ENCODE results near the gene SPAG6.
"Not testable (repeated sequence)": the region's sequence is repeated elsewhere in the genome, so short reads cannot be mapped to it uniquely, and the experiment has no call there.

The SPAG6 gene

GRCh38 chr10:22372917-22373316 lies 27.6 kb downstream of the SPAG6 start:
- H3K4me3 ChIP-seq (ENCODE audit: low read length), result no peak overlapping the region
- DNase-seq (ENCODE audit: low read depth), result no peak
- no peak for TF ChIP-seq CTCF (conservative IDR thresholded peaks at IDR 0.05; ENCODE audit: low read depth, low read length)

- TF ChIP-seq CTCF (conservative IDR thresholded peaks at IDR 0.05; ENCODE audit: low read depth, low read length), result no peak
- no peak for DNase-seq (ENCODE audit: low read depth)
- no peak overlapping the region for H3K4me3 ChIP-seq (ENCODE audit: low read length)
Measured at GRCh38 chr10:22374489-22375126, 29.3 kb downstream of the SPAG6 start.

DNA sequence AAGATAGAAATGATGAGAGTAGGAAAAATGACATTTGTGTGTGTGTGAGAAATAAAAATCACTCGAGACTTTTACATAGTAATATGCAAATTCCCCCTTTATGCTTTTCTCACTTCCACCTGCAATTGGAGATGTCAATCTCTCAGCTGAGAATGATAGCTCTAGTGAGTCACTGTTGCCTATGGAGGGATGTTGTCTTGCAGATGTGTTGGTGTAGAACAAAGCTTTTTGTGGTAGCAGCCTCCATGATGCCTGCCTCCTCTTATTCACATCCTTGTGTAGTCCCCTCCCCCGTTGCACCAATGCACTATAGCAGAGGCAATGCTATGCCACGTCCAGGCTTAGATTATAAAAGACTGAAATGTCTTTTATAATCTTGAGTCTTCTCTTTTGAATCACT lies 33.8 kb downstream of the SPAG6 start:
- TF ChIP-seq CTCF (conservative IDR thresholded peaks at IDR 0.05; ENCODE audit: low read depth, low read length), result no peak
- no peak for DNase-seq (ENCODE audit: low read depth)
- no peak overlapping the region for H3K4me3 ChIP-seq (ENCODE audit: low read length)

DNA sequence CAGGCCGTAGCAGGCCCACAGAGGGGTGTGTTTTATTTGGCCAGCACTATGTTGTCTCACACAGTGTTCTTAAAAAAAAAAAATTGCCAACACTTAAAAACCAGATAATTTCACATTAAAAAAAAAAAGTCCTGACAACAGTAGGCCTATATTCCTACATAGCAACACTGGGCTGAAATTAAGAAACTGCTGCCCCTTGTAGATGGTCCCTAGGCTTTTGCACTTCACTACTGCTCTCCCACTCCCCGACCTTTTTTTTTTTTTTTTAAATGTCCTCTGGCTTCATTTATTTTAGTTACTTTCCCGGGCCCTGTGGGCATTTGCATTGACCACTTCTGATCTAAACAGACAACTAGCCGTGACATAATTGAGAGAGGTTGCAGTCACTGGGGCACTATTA lies 36.0 kb downstream of the SPAG6 start:
- no peak for DNase-seq (ENCODE audit: low read depth)
- TF ChIP-seq CTCF (conservative IDR thresholded peaks at IDR 0.05; ENCODE audit: low read depth, low read length), result no peak
- no peak overlapping the region for H3K4me3 ChIP-seq (ENCODE audit: low read length)

GRCh38 chr10:22386503-22386902 lies 41.2 kb downstream of the SPAG6 start:
- no peak for TF ChIP-seq CTCF (conservative IDR thresholded peaks at IDR 0.05; ENCODE audit: low read depth, low read length)
- no peak for DNase-seq (ENCODE audit: low read depth)
- H3K4me3 ChIP-seq (ENCODE audit: low read length), result no peak overlapping the region

GRCh38 chr10:22389856-22390589 lies 44.7 kb downstream of the SPAG6 start:
- no peak for TF ChIP-seq CTCF (conservative IDR thresholded peaks at IDR 0.05; ENCODE audit: low read depth, low read length)
- no peak for DNase-seq (ENCODE audit: low read depth)
- no peak overlapping the region for H3K4me3 ChIP-seq (ENCODE audit: low read length)

DNA sequence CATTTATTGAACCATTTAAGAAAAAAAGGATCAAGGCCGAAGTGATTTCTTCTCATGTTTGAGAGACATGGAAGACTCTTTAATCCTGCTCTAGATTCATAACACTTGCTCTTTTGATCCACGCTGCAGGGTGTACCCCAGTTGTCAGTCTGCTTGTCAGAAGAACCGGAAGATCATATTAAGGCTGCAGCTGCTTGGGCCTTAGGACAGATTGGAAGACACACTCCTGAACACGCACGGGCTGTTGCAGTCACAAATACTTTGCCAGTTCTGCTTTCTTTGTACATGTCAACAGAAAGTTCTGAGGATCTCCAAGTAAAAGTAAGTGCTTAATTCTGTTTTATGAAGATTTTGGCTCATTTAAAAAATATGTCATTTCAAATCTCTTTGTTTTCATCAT lies 46.3 kb downstream of the SPAG6 start:
- no peak for TF ChIP-seq CTCF (conservative IDR thresholded peaks at IDR 0.05; ENCODE audit: low read depth, low read length)
- no peak overlapping the region for H3K4me3 ChIP-seq (ENCODE audit: low read length)
- no peak for DNase-seq (ENCODE audit: low read depth)

- H3K4me3 ChIP-seq (ENCODE audit: low read length); DNase-seq (ENCODE audit: low read depth): not testable (repeated sequence)
Measured at GRCh38 chr10:22396195-22396594, 50.9 kb downstream of the SPAG6 start.

DNA sequence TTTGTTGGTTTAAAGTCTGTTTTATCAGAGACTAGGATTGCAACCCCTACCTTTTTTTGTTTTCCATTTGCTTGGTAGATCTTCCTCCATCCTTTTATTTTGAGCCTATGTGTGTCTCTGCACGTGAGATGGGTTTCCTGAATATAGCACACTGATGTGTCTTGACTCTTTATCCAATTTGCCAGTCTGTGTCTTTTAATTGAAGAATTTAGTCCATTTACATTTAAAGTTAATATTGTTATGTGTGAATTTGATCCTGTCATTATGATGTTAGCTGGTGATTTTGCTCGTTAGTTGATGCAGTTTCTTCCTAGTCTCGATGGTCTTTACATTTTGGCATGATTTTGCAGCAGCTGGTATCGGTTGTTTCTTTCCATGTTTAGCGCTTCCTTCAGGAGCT lies 61.6 kb downstream of the SPAG6 start:
- H3K4me3 ChIP-seq (ENCODE audit: low read length); DNase-seq (ENCODE audit: low read depth): not testable (repeated sequence)
